Measurements from ENCODE around the gene ZDBF2.

DNA sequence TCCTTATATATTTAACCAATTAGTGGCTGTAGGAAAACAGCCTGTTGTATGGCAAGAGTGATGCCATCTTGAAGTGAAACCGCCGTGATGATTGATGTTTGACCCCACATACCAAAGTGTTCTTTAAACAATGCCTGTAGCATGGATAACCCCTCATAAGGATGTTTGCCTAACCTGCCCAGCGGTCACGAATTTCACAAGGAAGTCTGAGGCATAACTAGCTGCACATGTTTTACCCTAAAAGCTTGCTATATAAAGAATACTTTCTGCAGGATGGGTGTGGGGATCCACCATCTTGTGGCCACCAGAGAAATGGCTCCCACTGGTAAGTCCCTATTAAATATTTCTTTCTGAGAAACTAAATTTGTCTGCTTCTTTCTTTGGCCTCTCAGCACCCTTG is 68.7 kb downstream of the ZDBF2 start:
- no peak for TF ChIP-seq ZNF133 (tag by site-specific recombination; IDR thresholded peaks at IDR 0.05)
- no peak for TF ChIP-seq MEIS1 (CRISPR knock-in tag; IDR thresholded peaks at IDR 0.05; ENCODE audit: borderline replicate concordance)
